H1 (cell line): ENCODE results near the gene SPPL3. TPM values are rescaled to one million over a fixed set of nuclear protein-coding genes. Genes with fewer than 3 reads are reported as not detected.

Source experiments
- CTCF ChIA-PET: fragments of 300-600 bp; sonication (Branson Sonifier 250); formaldehyde crosslinking; loops from one replicate; lab custom pipeline; 2021; ENCODE audit not compliant: partially characterized antibody; lab: Charles Lee
- POLR2A ChIA-PET: fragments of 300-600 bp; sonication (Branson Sonifier 250); formaldehyde crosslinking; loops from one replicate; lab custom pipeline; 2021; ENCODE audit warnings: inconsistent platforms; ENCODE audit not compliant: partially characterized antibody; lab: Charles Lee
- DNase-seq, 2 experiments: peaks; one replicate each; pipeline versions ENCODE4 v3.0.0 to v3.0.0-alpha.2; 2010 to 2022; ENCODE audit warnings: low spot score in 2 of 2, low read depth in 1 of 2, mixed read lengths in 1 of 2
- FAIRE-seq: peaks from 2 replicates; lab custom pipeline; 2011; peaks lifted over from hg19 to GRCh38; lab: Jason Lieb, UNC
- H2AFZ ChIP-seq: 2 replicates; pipeline ENCODE4 v1.8.1; 2012; ENCODE audit warnings: low read length, inconsistent platforms
- H2AK5ac ChIP-seq: 2 replicates; pipeline ENCODE4 v1.6.1; 2013; ENCODE audit warnings: low read depth, low read length
- H2BK120ac ChIP-seq: replicated peaks from 2 replicates; pipeline ENCODE3; 2013; ENCODE audit warnings: low read depth, low read length, inconsistent platforms
- H2BK12ac ChIP-seq: 2 replicates; pipeline ENCODE4 v1.6.1; 2013; ENCODE audit warnings: low read depth, low read length
- H2BK15ac ChIP-seq: 2 replicates; pipeline ENCODE4 v1.6.1; 2013; ENCODE audit warnings: low read length
- H2BK20ac ChIP-seq: 2 replicates; pipeline ENCODE4 v1.6.1; 2013; ENCODE audit warnings: low read length
- H2BK5ac ChIP-seq: 2 replicates; pipeline ENCODE4 v1.6.1; 2013; ENCODE audit warnings: low read depth, low read length
- H3K14ac ChIP-seq: 2 replicates; pipeline ENCODE4 v1.6.1; 2013; ENCODE audit warnings: inconsistent platforms; ENCODE audit not compliant: insufficient read length
- H3K18ac ChIP-seq: 2 replicates; pipeline ENCODE4 v1.6.1; 2013; ENCODE audit warnings: low read length; ENCODE audit errors: extremely low read depth
- H3K23ac ChIP-seq: 2 replicates; pipeline ENCODE4 v1.6.1; 2013; ENCODE audit warnings: inconsistent platforms; ENCODE audit not compliant: insufficient read length
- H3K23me2 ChIP-seq: 2 replicates; pipeline ENCODE4 v1.6.1; 2013; ENCODE audit warnings: low read depth, low read length
- H3K27ac ChIP-seq: 2 replicates; pipeline ENCODE4 v1.6.1; 2011; ENCODE audit warnings: low read depth, low read length, inconsistent platforms
- H3K27me3 ChIP-seq, 4 experiments: replicated peaks in 1 of 4; 1 replicate in 1 of 4; 2 replicates in 3 of 4; pipeline versions ENCODE4 v1.6.1 to v1.8.1; 2011 to 2013; ENCODE audit warnings: low read length in 3 of 4, mild to moderate bottlenecking in 3 of 4, inconsistent platforms in 2 of 4, mixed read lengths in 2 of 4, moderate library complexity in 1 of 4; ENCODE audit not compliant: control insufficient read depth in 3 of 4, insufficient read depth in 3 of 4; ENCODE audit errors: extremely low read depth in 1 of 4
- H3K36me3 ChIP-seq, 4 experiments: 2 replicates each; pipeline versions ENCODE4 v1.6.1 to v1.8.1; 2011 to 2013; ENCODE audit warnings: mild to moderate bottlenecking in 4 of 4, low read length in 3 of 4, moderate library complexity in 2 of 4, control low read depth in 1 of 4, inconsistent platforms in 1 of 4; ENCODE audit not compliant: insufficient read depth in 4 of 4, control insufficient read depth in 2 of 4
- H3K4ac ChIP-seq: replicated peaks from 2 replicates; pipeline ENCODE3; 2013; ENCODE audit warnings: low read length, low read depth, mixed read lengths, inconsistent platforms; ENCODE audit not compliant: insufficient read length
- H3K4me1 ChIP-seq, 4 experiments: replicated peaks in 1 of 4; 1 replicate in 1 of 4; 2 replicates in 3 of 4; pipeline versions ENCODE4 v1.6.1 to v1.8.1; 2011 to 2013; ENCODE audit warnings: low read length in 3 of 4, inconsistent platforms in 2 of 4, mixed read lengths in 1 of 4; ENCODE audit not compliant: insufficient read depth in 4 of 4, control insufficient read depth in 3 of 4
- H3K4me2 ChIP-seq, 2 experiments: 2 replicates each; pipeline versions ENCODE4 v1.6.1 to v1.8.1; 2011 to 2013; ENCODE audit warnings: low read depth in 2 of 2, low read length in 2 of 2, control low read depth in 1 of 2, inconsistent platforms in 1 of 2, mild to moderate bottlenecking in 1 of 2; ENCODE audit not compliant: insufficient read depth in 1 of 2
- H3K4me3 ChIP-seq, 4 experiments: fragments of 200-600, 300-600 bp in 1 of 4; sonication (generic), shearing (Covaris generic), sonication (Bioruptor Twin) in 1 of 4; 2 replicates each; pipeline versions ENCODE4 v1.5.1 to v1.8.1; 2011 to 2016; ENCODE audit warnings: low read length in 4 of 4, low read depth in 3 of 4, control low read depth in 2 of 4, inconsistent platforms in 2 of 4, mild to moderate bottlenecking in 2 of 4, mixed read lengths in 1 of 4, moderate library complexity in 1 of 4; ENCODE audit not compliant: insufficient read depth in 2 of 4; ENCODE audit errors: extremely low read depth in 1 of 4
- H3K56ac ChIP-seq: replicated peaks from 2 replicates; pipeline ENCODE3; 2013; ENCODE audit warnings: low read depth, mild to moderate bottlenecking, mixed read lengths, low read length, inconsistent platforms; ENCODE audit not compliant: insufficient read length
- H3K79me1 ChIP-seq: 2 replicates; pipeline ENCODE4 v1.6.1; 2013; ENCODE audit warnings: low read depth, low read length, control low read depth
- H3K79me2 ChIP-seq, 2 experiments: 2 replicates each; pipeline versions ENCODE4 v1.6.1 to v1.8.1; 2012 to 2013; ENCODE audit warnings: low read length in 2 of 2, mild to moderate bottlenecking in 2 of 2, inconsistent platforms in 1 of 2; ENCODE audit not compliant: insufficient read depth in 2 of 2, control insufficient read depth in 1 of 2
- H3K9ac ChIP-seq, 4 experiments: replicated peaks in 1 of 4; 1 replicate in 1 of 4; 2 replicates in 3 of 4; pipeline versions ENCODE4 v1.6.1 to v1.8.1; 2011 to 2013; ENCODE audit warnings: low read depth in 3 of 4, low read length in 3 of 4, control low read depth in 2 of 4, mild to moderate bottlenecking in 2 of 4, moderate library complexity in 2 of 4, inconsistent platforms in 1 of 4; ENCODE audit errors: extremely low read depth in 1 of 4
- H3K9me3 ChIP-seq, 2 experiments: 2 replicates each; pipeline versions ENCODE4 v1.6.1 to v1.8.1; 2012 to 2013; ENCODE audit warnings: mild to moderate bottlenecking in 2 of 2, moderate library complexity in 2 of 2, control low read depth in 1 of 2, inconsistent platforms in 1 of 2, low read depth in 1 of 2, low read length in 1 of 2, mixed read lengths in 1 of 2; ENCODE audit not compliant: insufficient read depth in 2 of 2
- H4K20me1 ChIP-seq, 2 experiments: replicated peaks in 1 of 2; 2 replicates each; pipeline versions ENCODE3 to v1.8.1; 2011 to 2013; ENCODE audit warnings: inconsistent platforms in 2 of 2, low read length in 2 of 2, mild to moderate bottlenecking in 1 of 2; ENCODE audit not compliant: insufficient read depth in 2 of 2, control insufficient read depth in 1 of 2
- H4K5ac ChIP-seq: 2 replicates; pipeline ENCODE4 v1.6.1; 2013; ENCODE audit warnings: low read length, low read depth, mixed read lengths, inconsistent platforms; ENCODE audit not compliant: insufficient read length
- H4K8ac ChIP-seq: 2 replicates; pipeline ENCODE4 v1.8.0; 2013; ENCODE audit warnings: mild to moderate bottlenecking, moderate library complexity, low read length, inconsistent platforms; ENCODE audit not compliant: insufficient read depth; ENCODE audit errors: extremely low read depth
- H4K91ac ChIP-seq: replicated peaks from 2 replicates; pipeline ENCODE3; 2013; ENCODE audit warnings: low read length, mixed read lengths, inconsistent platforms; ENCODE audit not compliant: insufficient read length
- ATF3 ChIP-seq: IDR thresholded peaks from 2 replicates; pipeline ENCODE4 v1.6.1; 2011; ENCODE audit warnings: low read depth, mild to moderate bottlenecking, low read length; ENCODE audit not compliant: insufficient read depth
- CTCF ChIP-seq, 3 experiments: IDR thresholded peaks; 1 replicate in 2 of 3; 2 replicates in 1 of 3; pipeline versions ENCODE4 v1.5.1 to v1.6.1; 2011; ENCODE audit warnings: low read length in 3 of 3, mild to moderate bottlenecking in 3 of 3, inconsistent platforms in 2 of 3, low read depth in 1 of 3, moderate library complexity in 1 of 3; ENCODE audit not compliant: insufficient read depth in 1 of 3; ENCODE audit errors: control extremely low read depth in 1 of 3
- EP300 ChIP-seq, 2 experiments: IDR thresholded peaks; 1 replicate in 1 of 2; 2 replicates in 1 of 2; pipeline ENCODE4 v1.6.1; 2011 to 2012; ENCODE audit warnings: low read depth in 2 of 2, low read length in 2 of 2, mild to moderate bottlenecking in 2 of 2, borderline replicate concordance in 1 of 2, inconsistent platforms in 1 of 2, moderate library complexity in 1 of 2
- EZH2 ChIP-seq: fragments of 200-600 bp; sonication (generic); IDR thresholded peaks from 2 replicates; pipeline ENCODE4 v1.7.1; 2012; ENCODE audit warnings: low read depth, mild to moderate bottlenecking, moderate library complexity, low read length, inconsistent platforms; ENCODE audit not compliant: severe bottlenecking
- NRF1 ChIP-seq: IDR thresholded peaks from 2 replicates; pipeline ENCODE4 v1.6.1; 2011; ENCODE audit warnings: mild to moderate bottlenecking, low read depth, low read length, improper control_type of control experiment
- RFX5 ChIP-seq: IDR thresholded peaks from 2 replicates; pipeline ENCODE4 v1.6.1; 2011; ENCODE audit warnings: low read depth, low read length, improper control_type of control experiment, borderline replicate concordance
- SIN3A ChIP-seq, 2 experiments: IDR thresholded peaks in 1 of 2; conservative IDR thresholded peaks in 1 of 2; 2 replicates each; pipeline ENCODE4 v1.6.1; 2011 to 2012; ENCODE audit warnings: low read length in 2 of 2, improper control_type of control experiment in 1 of 2, low read depth in 1 of 2, mild to moderate bottlenecking in 1 of 2
- TAF1 ChIP-seq: IDR thresholded peaks from 2 replicates; pipeline ENCODE4 v1.6.1; 2011; ENCODE audit warnings: mild to moderate bottlenecking, low read depth, low read length
- TAF7 ChIP-seq: optimal IDR thresholded peaks from 2 replicates; pipeline ENCODE3; 2011; ENCODE audit warnings: low read depth, mild to moderate bottlenecking, inconsistent platforms, low read length, moderate library complexity, borderline replicate concordance
- TEAD4 ChIP-seq: IDR thresholded peaks from 2 replicates; pipeline ENCODE4 v1.6.1; 2012; ENCODE audit warnings: low read depth, low read length, inconsistent platforms, mixed read lengths
- WGBS, 2 experiments: shearing (Covaris generic) in 1 of 2; methylation state at CpG; one replicate each; pipeline versions ENCODE4 v1.1.6 to v1.1.7; 2013 to 2015; ENCODE audit warnings: low lambda C conversion rate in 2 of 2, mixed read lengths in 2 of 2, inconsistent platforms in 1 of 2, low coverage in 1 of 2, missing lambda C conversion rate in 1 of 2; ENCODE audit not compliant: insufficient replicate concordance in 2 of 2, insufficient coverage in 1 of 2, insufficient read length in 1 of 2; ENCODE audit errors: extremely low coverage in 1 of 2, missing lambda C conversion rate in 1 of 2; 5-methylcytosine and 5-hydroxymethylcytosine counted together
- polyA plus RNA-seq, 7 experiments: library from polyadenylated mRNA; depleted of rRNA in 3 of 7; stranded (reverse) in 5 of 7; unstranded in 2 of 7; fragments of >200 nt in 5 of 7; fragments of 200-250 nt in 2 of 7; gene quantifications; 1 replicate in 5 of 7; 2 replicates in 1 of 7; 4 replicates in 1 of 7; pipeline versions ENCODE4 v1.2.1 to v1.2.3, GENCODE V29; 2011 to 2013; ENCODE audit warnings: missing spikeins in 2 of 7, mixed read lengths in 2 of 7
- total RNA-seq: library from RNA; stranded (reverse); fragmentation: NEBNext Ultra II Directional; extraction: Animal tissue kit (Norgen Biotek cat#: 25700); gene quantifications from 2 replicates; pipeline ENCODE4 v1.2.1, GENCODE V29; 2021

The SPPL3 gene
- total and polyA plus RNA-seq, 2 of the 8 experiments (the other 6 are each of a cell fraction or from before 2014, with no cell fraction given): 27.3 to 48.4 TPM

DNA sequence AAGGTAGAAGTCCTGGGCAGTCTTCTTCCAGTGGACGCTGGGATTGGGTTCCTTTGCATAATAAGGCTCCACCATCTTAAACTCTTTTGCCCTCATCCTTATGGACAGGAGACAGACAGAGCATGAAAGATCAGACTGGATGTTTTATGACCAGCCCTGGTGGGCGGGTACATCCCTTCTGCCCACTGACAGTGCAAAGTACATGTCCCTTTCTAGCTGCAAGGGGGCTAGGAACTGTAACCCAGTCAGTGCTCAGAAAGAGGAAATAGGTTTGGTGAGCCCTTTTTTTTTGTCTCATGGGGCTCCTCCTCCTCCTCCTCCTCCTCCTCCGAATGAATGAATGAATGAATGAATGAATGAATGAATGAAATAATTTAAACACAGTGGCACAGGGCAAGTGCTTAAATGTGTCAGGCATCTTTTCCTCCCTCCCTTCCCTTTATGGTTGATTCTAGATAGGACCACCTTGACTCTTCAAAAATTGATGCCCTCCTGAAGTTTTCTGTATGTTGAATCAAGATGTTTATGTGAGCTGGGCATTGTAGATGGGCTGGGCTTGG, 37.8 kb upstream of the SPPL3 start:
- H4K5ac ChIP-seq: no peak overlapping the region
- no peak overlapping the region for H2BK20ac ChIP-seq
- DNase-seq (no peak), FAIRE-seq (no peak)
- H4K91ac ChIP-seq: no peak overlapping the region
- ChIA-PET POLR2A (no interaction called here), CTCF (no interaction called here)
- no peak overlapping the region for H3K56ac ChIP-seq
- H3K27ac ChIP-seq: no peak overlapping the region
- no peaks in the 10 kb centered on the region for H3K36me3 ChIP-seq
- H3K23me2 ChIP-seq: no peaks in the 10 kb centered on the region
- no peaks in the 10 kb centered on the region for H3K9me3 ChIP-seq
- no peaks in the 10 kb centered on the region for H4K20me1 ChIP-seq
- no peak overlapping the region for H3K23ac ChIP-seq
- H3K4ac ChIP-seq: no peak overlapping the region
- H2BK120ac ChIP-seq: no peak overlapping the region
- H3K27me3 ChIP-seq: no peaks in the 10 kb centered on the region
- no peak overlapping the region for H3K4me3 ChIP-seq
- no peak overlapping the region for H4K8ac ChIP-seq
- no peak overlapping the region for H3K14ac ChIP-seq
- no peak overlapping the region for H2BK15ac ChIP-seq
- H2AK5ac ChIP-seq: no peak overlapping the region
- no peak overlapping the region for H3K9ac ChIP-seq
- no peak overlapping the region for H3K4me2 ChIP-seq
- H3K79me2 ChIP-seq: no peaks in the 10 kb centered on the region
- no peaks in the 10 kb centered on the region for H3K79me1 ChIP-seq
- WGBS, 2 experiments: 77% methylated on average over 2 of the region's 3 CpGs; no CpG with 5 or more reads in 1 of the 2 experiments
- H2BK12ac ChIP-seq: no peak overlapping the region
- H3K4me1 ChIP-seq: no peaks in the 10 kb centered on the region
- no peak overlapping the region for H2BK5ac ChIP-seq
- H3K18ac ChIP-seq: no peak overlapping the region
- H2AFZ ChIP-seq: no peak overlapping the region
- TF ChIP-seq TEAD4 (no peak), EZH2 (no peak), EP300 (IDR thresholded peaks at IDR 0.05; ENCODE audit: borderline replicate concordance in 1 of 2, low read depth in 2 of 2, low read length in 2 of 2) (no peak), TAF7 (no peak), RFX5 (no peak), NRF1 (no peak), CTCF (IDR thresholded peaks at IDR 0.05; ENCODE audit: control extremely low read depth in 1 of 3, insufficient read depth in 1 of 3, low read depth in 1 of 3, low read length in 3 of 3) (no peak), ATF3 (no peak), TAF1 (no peak), SIN3A (conservative IDR thresholded peaks at IDR 0.05 in 1 of 2, IDR thresholded peaks at IDR 0.05 in 1 of 2; ENCODE audit: low read depth in 1 of 2, low read length in 2 of 2) (no peak)
